CD4-positive, alpha-beta T cell treated with Interferon gamma for 1 hour (primary cell): ENCODE data around the gene ATG2A.

ENCODE experiments used
- DNase-seq: peaks from one replicate; pipeline ENCODE4 v3.0.0-alpha.2; 2020

ATG2A gene

GRCh38 chr11:64883575-64883974 is 33.4 kb downstream of the ATG2A start:
- DNase-seq, result no peak

- no peak for DNase-seq
These were observed 34.8 kb downstream of the ATG2A start for GRCh38 chr11:64882243-64882642.

- DNase-seq, result no peak
These were observed 35.5 kb downstream of the ATG2A start for GRCh38 chr11:64881476-64881875.

GRCh38 chr11:64880240-64881001 is 36.6 kb downstream of the ATG2A start:
- no peak for DNase-seq

DNA sequence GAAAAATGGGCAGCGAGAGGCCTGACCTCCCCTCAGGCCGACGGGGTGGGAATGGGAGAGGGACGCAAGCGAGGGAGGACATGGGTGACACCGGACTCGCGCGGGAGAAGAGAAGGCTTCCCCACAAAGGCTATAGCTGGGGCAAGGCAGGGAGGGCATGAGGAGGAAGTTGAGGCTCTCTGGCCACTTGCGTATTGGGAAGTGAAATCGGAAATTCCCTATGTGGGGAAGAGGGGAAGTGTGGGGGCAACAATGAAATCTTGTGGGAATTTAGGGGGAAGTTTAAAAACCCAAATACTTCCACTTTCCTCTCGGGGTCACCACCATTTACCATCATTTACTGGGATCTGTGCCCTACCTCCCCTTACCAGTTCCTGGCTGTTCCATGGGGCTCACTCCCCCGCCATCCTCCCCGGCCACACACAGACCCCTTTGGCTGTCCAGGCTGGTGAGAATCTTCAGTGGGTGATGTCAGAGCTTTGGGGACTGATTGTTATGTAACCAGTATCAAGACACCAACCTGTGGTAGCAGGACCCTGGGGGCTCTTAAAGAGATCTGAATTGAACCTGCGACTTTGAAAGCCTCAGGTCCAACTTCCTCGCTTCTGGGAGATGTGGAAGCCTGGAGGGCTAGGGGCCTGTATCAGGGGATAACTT is 37.6 kb downstream of the ATG2A start:
- peak; percentile 62 for DNase-seq

- DNase-seq, result peak; percentile 99
These were observed 38.3 kb downstream of the ATG2A start, which contains the start of gene EHD1 for GRCh38 chr11:64878494-64879243. EHD1 (minus strand) TSS chr11:64878621; CDS start chr11:64878464, 157 bp downstream.

- DNase-seq, result no peak
These were observed 38.9 kb downstream of the ATG2A start for GRCh38 chr11:64878223-64878493.

- DNase-seq, result no peak
These were observed 39.4 kb downstream of the ATG2A start for GRCh38 chr11:64877390-64878222.

GRCh38 chr11:64876835-64877341 is 40.1 kb downstream of the ATG2A start:
- DNase-seq, result no peak

DNA sequence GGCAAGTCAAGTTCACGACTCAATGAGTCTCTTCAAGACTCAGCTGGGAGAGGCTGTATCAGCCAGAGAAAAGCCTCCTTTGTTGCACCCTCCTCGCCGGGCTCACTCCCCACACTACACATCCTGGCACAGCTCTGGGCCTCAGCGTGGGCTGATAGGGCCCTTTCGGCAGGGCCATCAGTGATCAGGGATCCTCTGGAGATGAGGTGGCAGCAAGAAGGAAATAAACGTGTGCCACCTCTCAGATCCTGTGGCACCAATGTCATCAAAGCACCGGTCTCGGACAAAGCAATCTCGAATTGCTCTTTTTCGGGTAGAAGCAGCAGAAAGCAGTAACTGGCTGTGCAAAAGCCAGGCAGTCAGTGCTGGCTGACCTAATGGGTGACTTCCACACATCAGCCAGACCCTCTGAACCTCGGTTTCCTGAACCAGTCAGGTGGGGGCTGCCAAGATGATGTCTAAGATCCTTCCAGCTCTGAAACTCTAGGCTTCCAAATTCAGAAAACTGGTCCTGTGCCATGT is 40.7 kb downstream of the ATG2A start:
- no peak for DNase-seq

- DNase-seq, result no peak
These were observed 41.4 kb downstream of the ATG2A start for GRCh38 chr11:64875369-64876228.

DNA sequence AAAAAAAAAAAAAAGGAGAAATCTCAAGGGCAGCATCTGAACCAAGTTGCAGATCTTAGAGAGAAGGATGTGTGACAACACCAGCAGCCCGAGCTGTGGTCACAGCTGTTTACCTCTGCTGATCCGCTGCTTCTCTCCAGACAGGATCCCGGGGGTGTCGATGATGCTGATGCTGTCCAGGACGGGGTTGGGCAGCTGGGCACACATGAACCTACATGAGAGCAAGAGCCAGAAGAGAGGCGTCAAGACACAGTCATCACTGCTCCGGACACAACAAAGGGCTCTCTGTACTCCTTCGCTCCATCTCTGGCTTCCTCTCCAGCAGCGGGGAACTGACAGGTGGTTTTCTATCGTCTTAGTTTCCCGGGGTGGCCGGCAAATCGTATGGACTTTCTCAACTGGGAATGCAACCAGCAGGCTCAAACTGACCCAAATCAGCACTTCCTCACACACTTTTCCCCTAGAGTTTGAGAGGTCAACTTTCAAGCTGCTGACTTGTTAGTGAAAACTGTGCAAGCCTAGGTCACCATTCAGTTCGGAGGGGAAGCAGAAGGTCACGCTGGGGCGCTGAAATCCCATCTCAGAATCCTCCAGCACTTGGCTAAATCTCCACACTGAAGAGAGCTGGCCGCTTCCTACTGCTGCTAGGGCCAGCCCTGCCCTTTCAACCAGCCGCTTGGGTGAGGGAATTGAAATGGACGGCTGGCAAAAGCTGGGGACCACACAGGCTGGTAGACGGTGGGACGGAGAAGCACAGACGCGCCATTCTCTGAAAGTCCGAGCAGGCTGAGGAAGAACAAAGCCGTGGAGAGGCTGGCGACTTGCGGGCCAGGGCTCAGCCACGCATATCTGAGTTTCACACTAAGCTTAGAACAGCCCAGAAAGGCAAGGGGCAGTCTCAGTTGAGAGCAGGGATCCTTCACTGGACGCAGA is 42.4 kb downstream of the ATG2A start:
- DNase-seq, result peak; percentile 51

GRCh38 chr11:64872790-64873488 is 44.1 kb downstream of the ATG2A start:
- DNase-seq, result no peak

GRCh38 chr11:64871492-64871891 is 45.5 kb downstream of the ATG2A start:
- DNase-seq, result no peak

GRCh38 chr11:64870893-64871466 is 46.0 kb downstream of the ATG2A start:
- DNase-seq, result no peak

DNA sequence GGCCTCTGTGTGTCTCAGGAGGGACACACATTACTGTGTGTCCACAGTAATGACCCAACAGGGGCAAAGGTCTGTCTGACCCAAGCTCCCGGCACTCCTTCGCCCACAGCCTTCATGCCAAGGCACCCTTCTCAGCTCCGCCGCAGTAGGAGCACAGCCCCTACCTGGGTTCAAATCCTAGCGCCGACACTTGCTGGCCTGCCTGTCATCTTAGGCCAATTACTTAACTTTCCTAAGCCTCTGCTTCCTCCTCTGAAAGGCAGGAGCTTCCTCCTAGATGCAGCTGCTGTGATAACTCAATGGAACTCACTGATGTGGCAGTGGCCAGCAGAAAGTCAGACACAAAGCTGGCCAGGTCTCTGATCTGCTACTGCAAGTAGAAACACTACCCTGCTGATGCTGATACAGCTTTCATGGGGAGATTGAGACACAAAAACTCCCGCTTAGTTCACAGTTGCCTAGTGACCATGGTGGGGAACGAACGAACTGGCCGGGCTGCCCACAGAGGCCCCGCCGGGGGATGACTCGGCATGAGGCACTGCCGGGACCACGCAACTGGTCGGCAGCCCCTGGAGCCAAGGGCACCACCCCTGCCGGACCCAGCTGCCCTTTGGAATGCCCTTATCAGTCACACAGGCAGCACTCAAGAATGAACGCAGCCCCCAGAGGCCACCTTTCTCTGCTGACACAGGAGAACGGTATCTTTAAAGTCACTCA is 46.7 kb downstream of the ATG2A start:
- peak; percentile 41 for DNase-seq

- DNase-seq, result no peak
These were observed 47.3 kb downstream of the ATG2A start for GRCh38 chr11:64869571-64870175.

DNA sequence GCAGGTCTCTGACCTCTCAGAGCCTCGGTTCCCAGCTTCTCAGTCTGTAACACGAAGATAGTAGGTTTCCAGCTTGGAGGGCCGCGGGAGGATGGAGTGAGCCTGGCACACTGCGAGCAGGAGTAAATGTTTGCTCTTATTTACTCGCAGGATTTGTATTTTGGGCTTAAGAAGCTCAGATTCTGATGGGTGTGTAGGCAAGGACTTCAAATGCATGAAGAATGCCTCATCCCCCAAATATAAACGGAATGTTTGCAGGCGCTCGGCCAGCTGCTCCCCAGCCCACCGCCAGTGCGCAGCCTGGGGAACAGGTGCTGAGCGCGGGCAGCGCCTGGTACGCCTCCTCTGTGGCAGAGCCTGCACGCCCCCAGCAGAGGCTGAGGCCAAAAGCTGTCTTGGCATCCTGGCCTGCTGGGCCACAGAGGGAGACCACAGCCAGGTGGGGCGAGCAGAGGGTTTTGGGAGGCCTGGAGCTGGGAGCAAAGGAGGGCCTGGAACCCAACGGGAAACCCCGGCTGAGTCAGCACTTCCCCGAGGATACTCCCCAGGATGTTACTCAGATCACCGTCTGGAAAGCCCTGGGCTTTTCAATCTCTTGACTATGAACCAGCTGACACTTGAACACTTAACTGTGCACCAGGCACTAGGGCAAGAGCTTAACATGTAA is 48.0 kb downstream of the ATG2A start:
- DNase-seq, result no peak
